Testis (tissue), 3 donors: ENCODE data around the gene FERMT1. TPM values are rescaled to one million over a fixed set of nuclear protein-coding genes. Genes with fewer than 3 reads are reported as not detected.
A peak's percentile ranks its signal among the peaks of the same experiment; 100 is the strongest.

ENCODE experiments used
- DNase-seq: peaks from one replicate; pipeline ENCODE4 v3.0.0-alpha.2; 2019
- H3K27ac ChIP-seq, 2 donors: fragments of 200-600 bp; sonication (generic); one replicate each; pipeline ENCODE4 v1.5.1; 2019
- H3K27me3 ChIP-seq: fragments of 200-600 bp; sonication (generic); one replicate; pipeline ENCODE4 v1.5.1; 2019
- H3K36me3 ChIP-seq: fragments of 200-600 bp; sonication (generic); one replicate; pipeline ENCODE4 v1.5.1; 2017; ENCODE audit warnings: low read depth; ENCODE audit errors: missing control alignments
- H3K4me1 ChIP-seq: fragments of 200-600 bp; sonication (generic); one replicate; pipeline ENCODE4 v1.5.1; 2019
- H3K4me3 ChIP-seq, 2 donors: fragments of 200-600 bp; sonication (generic); one replicate each; pipeline ENCODE4 v1.5.1; 2017 to 2019
- H3K9me3 ChIP-seq: fragments of 200-600 bp; sonication (generic); one replicate; pipeline ENCODE4 v1.5.1; 2017
- POLR2A ChIP-seq: fragments of 450-650 bp; IDR thresholded peaks from one replicate; pipeline ENCODE4 v1.6.1; 2017; ENCODE audit warnings: antibody characterized with exemption, mild to moderate bottlenecking, moderate library complexity
- WGBS, 2 donors: methylation state at CpG; one replicate each; pipeline ENCODE4 v1.1.5; 2018; 5-methylcytosine and 5-hydroxymethylcytosine counted together
- intact Hi-C: fragments of 100-400 bp; cut with DNase I; formaldehyde crosslinking; loops from one replicate; pipeline ENCODE4 v1.15.1; 2023; ENCODE audit warnings: low total_unique reads
- polyA plus RNA-seq: library from polyadenylated mRNA; stranded (reverse); fragments of 350-450 nt; fragmentation: Illumina TruSeq; extraction: RNeasy Lipid Tissue Mini Kit (QIAGEN cat#74804); gene quantifications from one replicate; pipeline ENCODE4 v1.2.3, GENCODE V29; 2014; ENCODE audit warnings: low read depth, low replicate concordance; ENCODE audit not compliant: insufficient read depth
- total RNA-seq, 2 donors: library from RNA; depleted of rRNA; stranded (reverse); fragments of >200 nt; gene quantifications; one replicate each; pipeline ENCODE4 v1.2.3, GENCODE V29; 2016
- TF ChIP-seq, protein P1 (sequence below), 3 experiments: fragments of 450-650 bp in 2 of 3; fragments of 200-600 bp in 1 of 3; sonication (generic) in 1 of 3; IDR thresholded peaks; one replicate each; pipeline ENCODE4 v1.5.1; 2016 to 2019; ENCODE audit warnings: antibody characterized with exemption in 3 of 3, mild to moderate bottlenecking in 2 of 3, moderate library complexity in 1 of 3

The FERMT1 gene
- total and polyA plus RNA-seq, 3 donors from 2014 or later = 1.8 to 5.7 (median 2.5) TPM

GRCh38 chr20:6044115-6044514, 78.7 kb downstream of the FERMT1 start:
- no peak overlapping the region for H3K27ac ChIP-seq
- no peak for DNase-seq
- 51 to 69% methylated on average over 2 of the region's 2 CpGs for WGBS, 2 donors
- no peaks in the 10 kb centered on the region for H3K9me3 ChIP-seq
- intact Hi-C loops = no loop called here
- TF ChIP-seq, protein P1, sequence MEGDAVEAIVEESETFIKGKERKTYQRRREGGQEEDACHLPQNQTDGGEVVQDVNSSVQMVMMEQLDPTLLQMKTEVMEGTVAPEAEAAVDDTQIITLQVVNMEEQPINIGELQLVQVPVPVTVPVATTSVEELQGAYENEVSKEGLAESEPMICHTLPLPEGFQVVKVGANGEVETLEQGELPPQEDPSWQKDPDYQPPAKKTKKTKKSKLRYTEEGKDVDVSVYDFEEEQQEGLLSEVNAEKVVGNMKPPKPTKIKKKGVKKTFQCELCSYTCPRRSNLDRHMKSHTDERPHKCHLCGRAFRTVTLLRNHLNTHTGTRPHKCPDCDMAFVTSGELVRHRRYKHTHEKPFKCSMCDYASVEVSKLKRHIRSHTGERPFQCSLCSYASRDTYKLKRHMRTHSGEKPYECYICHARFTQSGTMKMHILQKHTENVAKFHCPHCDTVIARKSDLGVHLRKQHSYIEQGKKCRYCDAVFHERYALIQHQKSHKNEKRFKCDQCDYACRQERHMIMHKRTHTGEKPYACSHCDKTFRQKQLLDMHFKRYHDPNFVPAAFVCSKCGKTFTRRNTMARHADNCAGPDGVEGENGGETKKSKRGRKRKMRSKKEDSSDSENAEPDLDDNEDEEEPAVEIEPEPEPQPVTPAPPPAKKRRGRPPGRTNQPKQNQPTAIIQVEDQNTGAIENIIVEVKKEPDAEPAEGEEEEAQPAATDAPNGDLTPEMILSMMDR (IDR thresholded peaks at IDR 0.05) = no peak
- TF ChIP-seq POLR2A = no peak
- no peaks in the 10 kb centered on the region for H3K27me3 ChIP-seq
- no peaks in the 10 kb centered on the region for H3K4me1 ChIP-seq
- no peaks in the 10 kb centered on the region for H3K36me3 ChIP-seq
- no peak overlapping the region for H3K4me3 ChIP-seq

DNA sequence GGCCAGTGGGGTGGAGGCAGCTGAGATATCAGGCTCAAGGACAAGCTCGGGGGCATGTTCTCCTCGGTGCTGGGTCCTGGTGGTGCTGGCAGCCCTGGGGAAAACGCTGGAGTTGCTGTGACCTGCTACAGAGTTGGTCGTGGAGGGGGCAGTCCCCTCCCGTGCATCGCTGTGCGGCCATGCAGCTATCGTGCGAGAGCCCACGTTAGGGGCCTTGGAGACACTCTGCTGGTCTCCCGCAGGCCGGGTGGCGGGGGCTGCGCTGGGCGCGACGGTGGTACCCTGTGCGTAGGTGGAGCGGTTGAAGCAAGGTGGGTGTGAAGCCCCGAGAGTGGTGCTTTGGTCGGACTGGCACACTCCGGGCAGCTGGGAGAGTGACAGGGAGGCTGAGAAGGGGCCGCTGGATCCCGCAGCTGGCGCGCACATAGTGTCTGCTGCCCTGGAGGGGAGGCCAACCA, 81.0 kb downstream of the FERMT1 start:
- Histone ChIP-seq H3K9me3 (no peaks in the 10 kb centered on the region), H3K27me3 (no peaks in the 10 kb centered on the region), H3K27ac (no peak overlapping the region), H3K4me3 (no peak overlapping the region), H3K4me1 (no peaks in the 10 kb centered on the region), H3K36me3 (no peaks in the 10 kb centered on the region)
- intact Hi-C loops = no loop called here
- DNase-seq = no peak
- 36 to 48% methylated on average over 21 to 26 of the region's 26 CpGs for WGBS, 2 donors
- no peak for TF ChIP-seq POLR2A
- TF ChIP-seq, protein P1 (IDR thresholded peaks at IDR 0.05) = no peak

- WGBS, 2 donors = 55 to 77% methylated on average over 22 to 59 of the region's 67 CpGs
- no peak for TF ChIP-seq POLR2A
- TF ChIP-seq, protein P1 (IDR thresholded peaks at IDR 0.05) = no peak
- intact Hi-C loops = no loop called here
- Histone ChIP-seq H3K4me3 (peak overlapping the region in 1 of 2 donors; percentile 18), H3K9me3 (no peaks in the 10 kb centered on the region), H3K27ac (no peak overlapping the region), H3K4me1 (no peaks in the 10 kb centered on the region), H3K36me3 (no peaks in the 10 kb centered on the region), H3K27me3 (no peaks in the 10 kb centered on the region)
- no peak for DNase-seq
Measured at GRCh38 chr20:6040958-6041807, 81.6 kb downstream of the FERMT1 start.

DNA sequence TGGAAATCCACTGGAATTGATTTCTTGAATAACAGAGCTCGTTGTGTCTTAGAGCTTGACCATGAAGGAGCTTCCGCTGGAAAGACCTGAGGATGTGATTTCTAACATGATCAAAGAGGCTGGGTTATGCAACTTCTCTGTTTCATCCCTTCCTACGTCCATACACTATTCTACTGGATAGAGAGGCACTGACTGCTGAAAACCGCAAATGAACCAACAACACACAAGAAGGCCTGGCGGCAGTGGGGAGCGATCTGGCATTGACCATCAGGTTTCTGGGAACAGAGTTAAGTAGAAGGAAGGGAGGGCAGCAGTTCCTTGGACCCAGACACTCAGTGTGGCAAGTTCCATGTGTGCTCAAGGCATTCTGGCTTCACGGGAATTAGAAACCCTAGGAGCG, 82.3 kb downstream of the FERMT1 start:
- H3K4me3 ChIP-seq = no peak overlapping the region
- no peak overlapping the region for H3K27ac ChIP-seq
- H3K4me1 ChIP-seq = no peaks in the 10 kb centered on the region
- H3K9me3 ChIP-seq = no peaks in the 10 kb centered on the region
- no peaks in the 10 kb centered on the region for H3K27me3 ChIP-seq
- H3K36me3 ChIP-seq = no peaks in the 10 kb centered on the region
- intact Hi-C loops = no loop called here
- WGBS, 2 donors = 58 to 70% methylated on average over 6 to 8 of the region's 8 CpGs
- no peak for DNase-seq
- TF ChIP-seq POLR2A = no peak
- TF ChIP-seq, protein P1 (IDR thresholded peaks at IDR 0.05) = no peak

GRCh38 chr20:6039766-6040165, 83.1 kb downstream of the FERMT1 start:
- 82 to 85% methylated on average over 5 of the region's 5 CpGs for WGBS, 2 donors
- no peaks in the 10 kb centered on the region for H3K4me1 ChIP-seq
- H3K4me3 ChIP-seq = no peak overlapping the region
- H3K27me3 ChIP-seq = no peaks in the 10 kb centered on the region
- H3K9me3 ChIP-seq = no peaks in the 10 kb centered on the region
- DNase-seq = no peak
- no peak overlapping the region for H3K27ac ChIP-seq
- no peaks in the 10 kb centered on the region for H3K36me3 ChIP-seq
- intact Hi-C loops = no loop called here
- TF ChIP-seq POLR2A = no peak
- TF ChIP-seq, protein P1 (IDR thresholded peaks at IDR 0.05) = no peak
